T47D (cell line): ENCODE measurements around the gene MAP2K5.

Experiments
- DNase-seq, 2 experiments: peaks; one replicate each; pipeline versions ENCODE4 v3.0.0 to v3.0.0-alpha.2; 2011 to 2012; ENCODE audit warnings: low read depth in 1 of 2, low spot score in 1 of 2
- JUND ChIP-seq: IDR thresholded peaks from 2 replicates; pipeline ENCODE4 v1.6.1; 2012; ENCODE audit warnings: low read depth
- in situ Hi-C: cut with HindIII; loops from 2 replicates; pipeline ENCODE4 v1.10.0; 2016; ENCODE audit warnings: low sequenced_read_pairs, low pct_unique_long_range_greater_than_20kb

The MAP2K5 gene

DNA sequence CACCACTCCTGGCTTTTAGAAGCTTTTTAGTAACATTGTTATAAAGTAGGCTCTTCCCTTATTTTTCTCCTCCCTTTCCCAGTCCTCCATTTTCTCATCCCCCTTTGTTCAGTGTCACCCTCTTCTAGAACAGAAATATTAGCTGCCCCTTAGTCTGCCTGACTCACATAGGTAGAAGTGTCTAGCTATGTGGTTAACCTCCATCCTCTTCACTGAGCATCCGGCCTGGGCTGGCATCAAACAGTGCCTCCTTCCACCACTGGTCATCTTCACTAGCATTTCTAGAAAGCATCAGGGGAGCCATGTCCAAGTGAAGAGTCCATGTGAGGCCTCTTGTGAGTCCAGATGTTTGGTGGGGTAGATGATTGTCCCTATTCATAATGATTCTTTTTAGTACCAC, 212.8 kb downstream of the MAP2K5 start:
- DNase-seq, result no peak
- in situ Hi-C loops, result no loop called here
- no peak for TF ChIP-seq JUND

DNA sequence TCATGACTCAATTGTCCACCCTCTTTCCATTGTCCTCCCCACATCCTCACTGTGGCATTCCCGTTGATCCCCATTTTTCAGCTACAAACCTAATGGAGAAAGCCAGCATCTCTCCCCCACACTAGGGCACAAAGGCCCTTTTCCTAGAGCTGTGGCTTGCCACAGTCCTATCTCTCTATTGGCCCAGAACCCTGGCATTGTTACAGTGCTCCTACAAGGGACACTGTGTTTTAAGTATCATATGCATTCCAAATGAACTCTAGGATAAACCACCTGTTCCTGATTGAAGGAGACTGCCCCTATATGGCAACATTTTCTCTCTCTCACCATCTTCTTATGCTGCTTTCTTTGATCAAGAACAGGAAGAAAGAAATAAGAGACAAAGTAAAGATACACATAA, 213.4 kb downstream of the MAP2K5 start:
- in situ Hi-C loops, result no loop called here
- no peak for TF ChIP-seq JUND
- DNase-seq, result no peak

DNA sequence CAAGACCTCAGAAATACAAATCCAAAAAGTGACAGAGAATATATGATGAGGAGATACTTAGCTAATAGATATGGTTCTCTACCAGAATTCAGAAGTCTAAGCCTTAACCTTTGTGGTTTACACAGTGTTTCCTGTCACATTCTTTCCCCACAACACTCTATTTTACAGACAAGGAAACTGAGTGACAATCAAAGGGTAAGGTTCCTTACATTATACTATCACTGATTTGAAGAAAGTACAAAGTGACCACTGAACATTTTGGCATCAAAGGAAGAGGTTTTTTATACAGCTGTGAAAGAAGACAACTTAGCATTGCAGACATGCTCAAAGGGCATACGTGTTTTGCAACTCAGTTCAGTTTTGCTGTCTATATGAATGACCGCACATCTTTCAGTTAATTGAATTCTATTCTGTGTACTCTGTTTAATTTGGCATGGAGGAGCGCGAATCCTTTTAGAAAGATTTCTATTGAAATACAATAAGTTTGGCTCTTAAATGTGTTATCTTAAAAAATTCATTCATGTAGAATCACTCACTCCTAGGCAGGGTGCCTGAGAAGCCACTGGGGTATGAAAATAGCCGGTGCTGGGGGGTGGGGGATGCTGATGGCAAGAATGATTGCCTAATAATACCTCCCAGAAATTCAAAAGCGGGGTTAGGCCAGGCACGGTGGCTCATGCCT, 216.3 kb downstream of the MAP2K5 start:
- no peak for TF ChIP-seq JUND
- in situ Hi-C loops, result no loop called here
- DNase-seq, result no peak

DNA sequence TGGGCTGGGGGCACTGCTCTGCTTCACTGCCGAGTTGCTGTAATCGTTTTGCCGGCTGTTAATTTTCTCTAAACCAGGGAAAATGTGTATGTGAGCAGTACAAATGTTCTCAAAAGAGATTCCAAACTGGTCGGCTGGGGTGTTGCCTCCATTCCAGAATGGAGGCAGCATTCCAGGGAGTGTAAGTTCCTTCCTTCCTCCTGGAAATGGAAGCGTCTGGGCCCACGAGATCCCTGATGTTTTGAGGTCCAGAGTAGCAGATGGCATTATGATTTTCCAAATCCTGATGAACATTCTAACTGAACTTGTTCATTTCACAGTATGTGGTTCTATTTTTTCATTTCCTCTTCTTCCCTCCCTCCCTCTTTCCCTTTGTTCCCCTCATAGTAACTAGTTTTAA, 218.4 kb downstream of the MAP2K5 start:
- DNase-seq, result no peak
- no peak for TF ChIP-seq JUND
- in situ Hi-C loops, result no loop called here

DNA sequence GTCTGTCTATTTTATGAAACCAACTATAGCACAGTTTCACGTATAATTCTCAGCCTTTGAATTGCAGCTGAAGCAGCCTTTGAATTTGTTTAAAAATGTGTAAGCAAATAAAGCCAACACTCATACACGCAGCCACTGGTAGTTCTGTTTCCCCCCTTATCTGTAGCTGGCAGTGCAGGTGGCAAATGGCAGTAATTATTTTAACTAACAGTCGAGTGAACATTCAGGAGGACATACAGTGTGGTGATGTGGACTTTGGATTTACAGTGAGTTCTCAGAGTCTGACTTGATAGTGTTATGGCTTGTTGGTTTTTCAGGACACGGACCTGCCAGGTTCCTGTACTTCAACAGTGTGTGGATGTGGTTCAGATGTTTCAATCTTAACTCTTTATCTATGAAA, 218.8 kb downstream of the MAP2K5 start:
- no peak for TF ChIP-seq JUND
- in situ Hi-C loops, result no loop called here
- no peak for DNase-seq

DNA sequence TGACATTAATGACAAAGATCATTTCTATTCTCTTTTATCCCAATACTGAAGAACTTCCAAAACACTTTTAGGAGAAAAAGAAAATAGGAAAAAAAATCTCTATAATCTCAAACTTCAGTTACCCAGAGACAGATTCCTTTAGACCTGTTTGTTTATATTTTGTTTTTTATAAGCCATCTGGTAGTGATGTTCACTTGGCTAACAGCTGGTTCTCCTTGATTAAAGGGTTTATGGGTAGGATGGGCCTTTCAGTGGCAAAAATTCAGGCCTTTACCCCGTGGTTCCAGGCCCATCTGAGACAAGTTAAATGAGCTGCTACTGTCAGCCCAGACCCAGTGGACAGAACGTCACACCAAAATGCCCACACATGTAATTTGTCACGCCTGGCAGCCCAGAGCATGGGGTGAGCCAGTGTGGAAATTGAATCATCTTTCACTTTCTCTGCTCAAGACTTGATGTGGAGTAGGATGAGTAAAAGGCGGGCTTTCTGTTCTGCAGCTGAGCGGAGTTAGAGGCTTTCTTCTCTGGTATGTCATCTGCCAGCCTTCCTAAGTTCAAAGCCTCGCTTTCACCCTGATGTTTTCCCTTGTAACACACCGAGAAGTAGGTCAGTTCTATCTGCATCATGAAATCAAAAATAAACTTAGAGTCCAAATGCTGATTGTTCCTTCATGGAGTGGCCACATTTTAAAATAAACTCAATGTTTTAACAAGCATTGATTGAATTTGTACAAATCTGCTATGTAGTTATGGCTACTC, 220.3 kb downstream of the MAP2K5 start:
- in situ Hi-C loops, result no loop called here
- TF ChIP-seq JUND, result no peak
- no peak for DNase-seq

DNA sequence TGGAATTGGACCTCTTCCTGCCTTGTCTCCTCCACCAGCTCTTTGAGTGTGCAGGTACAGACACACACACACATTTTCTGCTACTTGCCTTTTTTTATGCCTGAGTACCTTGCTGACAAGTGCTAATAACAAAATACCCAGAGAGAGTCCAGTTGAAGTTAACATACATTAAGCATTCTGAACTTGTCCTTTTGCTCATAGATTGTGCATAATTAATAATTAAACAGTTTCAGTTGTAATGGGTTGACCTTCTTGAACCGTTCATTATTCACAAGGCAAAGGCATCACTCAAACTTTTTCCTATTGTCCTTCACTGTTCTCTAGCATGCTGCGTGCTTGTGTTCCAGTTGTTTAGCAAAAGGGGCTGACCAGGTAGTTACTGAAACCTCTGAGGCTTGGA, 223.2 kb downstream of the MAP2K5 start:
- in situ Hi-C loops, result no loop called here
- no peak for TF ChIP-seq JUND
- no peak for DNase-seq

DNA sequence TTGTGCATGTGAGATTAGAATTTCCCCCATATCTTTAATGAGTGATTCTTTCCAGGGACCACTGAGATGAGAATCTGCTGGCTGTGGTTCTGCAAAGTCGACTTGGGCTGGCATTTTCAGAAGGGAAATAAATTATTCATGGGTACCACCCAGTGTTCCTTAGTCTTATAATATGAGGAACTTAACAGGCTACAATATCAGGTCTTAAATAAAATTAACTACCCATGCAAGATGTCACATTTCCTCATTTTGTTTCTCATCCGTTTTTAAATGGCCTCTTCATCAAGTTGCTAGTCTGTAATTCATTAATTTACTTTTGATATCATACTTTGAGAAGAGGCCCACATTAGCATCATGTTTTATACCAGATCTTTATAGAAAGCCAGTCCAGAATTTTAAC, 224.5 kb downstream of the MAP2K5 start:
- in situ Hi-C loops, result no loop called here
- no peak for DNase-seq

DNA sequence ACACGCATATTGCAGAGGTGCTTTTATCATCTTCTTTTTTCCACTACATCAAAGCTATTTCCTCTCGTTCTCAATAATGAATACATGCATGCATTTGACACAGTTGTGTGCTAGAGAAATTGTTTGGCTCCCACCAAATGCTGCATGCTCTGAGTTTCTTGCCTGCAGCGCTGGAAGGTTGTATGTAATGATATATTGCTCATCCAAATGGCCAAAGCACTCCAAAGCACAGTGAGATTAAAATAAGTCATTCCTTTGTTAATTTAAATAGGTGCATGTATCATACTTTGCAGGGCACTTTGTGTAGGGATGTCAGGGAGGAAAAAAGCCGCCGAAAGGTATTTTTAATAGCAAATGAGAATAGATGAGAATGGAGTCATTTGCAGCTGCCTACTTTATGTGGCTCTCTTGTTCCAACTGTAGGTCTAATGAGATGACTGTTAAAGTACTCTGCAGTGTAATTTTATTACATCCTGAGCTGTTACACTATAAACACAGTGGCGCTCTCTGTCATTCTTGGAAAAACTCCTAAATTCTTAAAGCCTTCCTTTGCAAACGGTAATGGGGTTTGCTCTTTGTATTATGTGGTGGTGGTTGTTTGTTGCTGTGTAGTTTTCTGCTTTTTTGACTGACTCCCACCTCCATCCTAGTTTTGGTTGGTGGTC, 225.9 kb downstream of the MAP2K5 start:
- DNase-seq, result no peak
- TF ChIP-seq JUND, result no peak
- in situ Hi-C loops, result no loop called here

More for the DNA sequence above, 224.5 kb downstream of the MAP2K5 start:
- no peak for TF ChIP-seq JUND

DNA sequence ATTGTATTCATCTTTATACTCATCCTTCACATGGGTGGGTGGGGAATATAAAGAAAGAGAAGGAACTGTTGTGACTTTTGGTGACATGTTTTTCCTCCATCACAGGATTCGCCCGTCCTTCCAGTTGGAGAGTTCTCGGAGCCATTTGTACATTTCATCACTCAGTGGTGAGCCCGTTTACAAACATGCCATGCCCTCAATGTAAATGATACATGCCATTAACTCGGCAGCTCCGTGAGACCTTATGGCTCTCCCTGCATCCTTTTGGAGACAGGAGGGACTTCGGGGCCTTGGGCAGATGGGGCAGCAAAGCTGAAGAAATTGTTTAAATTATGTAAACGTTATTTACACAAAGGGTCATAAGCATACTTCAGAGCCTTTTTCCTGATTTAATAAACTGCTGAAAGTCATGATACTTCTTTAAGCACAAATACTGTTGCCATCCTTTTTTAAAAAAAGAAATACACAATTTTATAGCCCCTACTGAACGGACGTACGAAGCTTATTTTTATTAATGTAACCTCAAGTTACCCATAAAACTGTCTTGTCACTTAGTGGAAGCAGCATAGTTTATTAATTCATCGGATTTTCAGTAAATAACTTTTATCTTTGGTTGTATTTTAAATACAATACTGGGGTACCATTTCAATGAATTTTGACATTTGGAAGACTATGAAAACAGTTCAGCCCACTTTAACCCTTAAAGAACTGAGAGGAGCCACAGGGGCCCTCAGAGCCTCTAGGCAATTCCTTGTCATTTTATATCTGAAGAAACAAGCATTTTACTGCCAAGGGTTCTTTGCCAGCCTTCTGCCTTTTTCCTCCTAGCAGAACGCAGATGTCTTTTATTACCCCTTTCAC, 227.2 kb downstream of the MAP2K5 start:
- DNase-seq, result no peak
- in situ Hi-C loops, result no loop called here
- TF ChIP-seq JUND, result no peak

DNA sequence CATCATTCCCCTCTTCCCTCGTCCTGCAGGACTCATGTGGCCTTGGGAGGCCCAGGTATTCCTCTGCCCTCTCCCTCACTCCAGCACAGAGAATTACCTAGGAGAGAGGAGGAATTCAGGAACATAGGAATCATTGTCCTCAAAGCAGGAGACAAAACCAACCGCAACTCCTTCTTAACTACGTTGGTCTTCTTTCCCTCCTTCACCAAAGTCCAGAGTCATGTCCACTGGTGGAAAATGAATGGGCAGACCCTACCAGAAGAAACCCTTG, 227.8 kb downstream of the MAP2K5 start:
- no peak for TF ChIP-seq JUND
- in situ Hi-C loops, result no loop called here
- DNase-seq, result no peak

DNA sequence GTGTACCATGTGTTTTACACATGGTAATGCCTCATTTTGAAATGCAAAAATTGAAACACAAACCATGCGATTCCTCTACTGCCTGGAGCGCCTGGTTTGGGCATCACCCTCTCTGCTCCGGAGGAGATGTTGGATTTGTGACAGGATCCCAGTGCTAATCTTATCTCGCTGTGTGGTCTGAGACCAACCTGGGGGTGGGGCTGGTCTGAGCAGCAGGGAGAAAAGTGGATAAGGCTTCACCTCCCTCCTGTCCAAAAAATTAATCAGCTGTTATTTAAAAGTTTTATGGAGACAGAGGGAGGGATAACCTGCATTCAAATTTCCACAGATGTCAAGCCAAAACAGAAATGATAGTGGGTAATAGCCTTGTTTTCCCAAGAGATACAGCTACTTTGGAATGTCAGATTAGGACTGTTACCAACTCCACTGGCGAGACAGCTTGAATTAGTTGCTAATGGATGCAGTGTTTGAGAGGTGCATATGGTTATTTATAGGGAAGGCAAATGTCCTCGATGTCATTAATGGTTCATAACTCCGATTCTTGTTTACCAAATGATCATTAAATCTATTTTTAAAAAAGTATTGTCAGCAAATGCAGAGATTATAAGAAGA, 228.8 kb downstream of the MAP2K5 start:
- in situ Hi-C loops, result no loop called here
- TF ChIP-seq JUND, result no peak
- no peak for DNase-seq
